ENCODE data around the gene FHIT.

- TF ChIP-seq CTCF (IDR thresholded peaks at IDR 0.05; ENCODE audit: insufficient read depth, low read length, poor library complexity, severe bottlenecking), result no peak
- no peak for TF ChIP-seq EZH2phosphoT487 (conservative IDR thresholded peaks at IDR 0.05; ENCODE audit: low read length)
Measured at GRCh38 chr3:60630953-60631352, 620.3 kb downstream of the FHIT start.
